WTC11 (cell line): ENCODE results near the gene GNAI3. TPM values are rescaled to one million over a fixed set of nuclear protein-coding genes. Genes with fewer than 3 reads are reported as not detected.

Source experiments
- ATAC-seq: fragments of 200-7000 bp; cut with Tn5 transposase; 2 replicates; pipeline ENCODE4 v1.10.0; 2021; ENCODE audit warnings: mild to moderate bottlenecking, moderate library complexity
- CTCF ChIA-PET: fragments of 300-600 bp; sonication (Branson Sonifier 250); formaldehyde crosslinking; loops from one replicate; lab custom pipeline; 2021; ENCODE audit warnings: antibody characterized with exemption; lab: Charles Lee
- POLR2A ChIA-PET: fragments of 350-600 bp; sonication (Branson Sonifier 250); formaldehyde crosslinking; loops from one replicate; lab custom pipeline; 2021; ENCODE audit warnings: antibody characterized with exemption; lab: Charles Lee
- DNase-seq: peaks from one replicate; pipeline ENCODE4 v3.0.0; 2021; ENCODE audit warnings: low spot score
- H3K27ac Mint-ChIP-seq: 2 replicates; pipeline ENCODE4 v1.8.0; 2021; ENCODE audit warnings: mixed read lengths
- H3K27me3 Mint-ChIP-seq: 2 replicates; pipeline ENCODE4 v1.8.0; 2021; ENCODE audit warnings: low read depth, mild to moderate bottlenecking, moderate library complexity, mixed read lengths
- H3K36me3 Mint-ChIP-seq: 2 replicates; pipeline ENCODE4 v1.8.0; 2021; ENCODE audit warnings: mixed read lengths
- H3K4me1 Mint-ChIP-seq: 2 replicates; pipeline ENCODE4 v1.8.0; 2022; ENCODE audit warnings: mixed read lengths
- H3K4me3 Mint-ChIP-seq: 2 replicates; pipeline ENCODE4 v1.8.0; 2021; ENCODE audit warnings: mild to moderate bottlenecking, moderate library complexity, mixed read lengths
- H3K9me3 Mint-ChIP-seq: 2 replicates; pipeline ENCODE4 v1.8.0; 2021; ENCODE audit warnings: mixed read lengths
- ESRRA ChIP-seq: sonication (generic); formaldehyde crosslinking; IDR thresholded peaks from 2 replicates; pipeline ENCODE4 v1.8.1; 2022; ENCODE audit warnings: mild to moderate bottlenecking, missing genetic modification reagents, borderline replicate concordance
- FOXJ3 ChIP-seq: sonication (generic); formaldehyde crosslinking; IDR thresholded peaks from 2 replicates; pipeline ENCODE4 v1.9.0; 2021; ENCODE audit warnings: missing genetic modification reagents, mild to moderate bottlenecking, borderline replicate concordance
- KAT7 ChIP-seq: sonication (generic); formaldehyde crosslinking; IDR thresholded peaks from 2 replicates; pipeline ENCODE4 v1.8.1; 2023; ENCODE audit warnings: missing genetic modification reagents, mild to moderate bottlenecking, borderline replicate concordance
- OVOL2 ChIP-seq: fragments of 250-450 bp; sonication (Bioruptor Pico); IDR thresholded peaks from 2 replicates; pipeline ENCODE4 v1.9.0; 2021; ENCODE audit warnings: mild to moderate bottlenecking, borderline replicate concordance
- ZBTB21 ChIP-seq: sonication (generic); formaldehyde crosslinking; IDR thresholded peaks from 2 replicates; pipeline ENCODE4 v1.8.1; 2023; ENCODE audit warnings: mild to moderate bottlenecking, missing genetic modification reagents, borderline replicate concordance
- ZNF219 ChIP-seq: sonication (generic); formaldehyde crosslinking; IDR thresholded peaks from 2 replicates; pipeline ENCODE4 v1.8.0; 2023; ENCODE audit warnings: missing genetic modification reagents, mild to moderate bottlenecking, borderline replicate concordance
- ZNF671 ChIP-seq: fragments of 250-450 bp; sonication (Bioruptor Pico); IDR thresholded peaks from 2 replicates; pipeline ENCODE4 v1.8.0; 2021; ENCODE audit warnings: mild to moderate bottlenecking
- total RNA-seq: library from RNA; stranded (reverse); gene quantifications from 3 replicates; pipeline ENCODE4 v1.2.3, GENCODE V29; 2021
- TF ChIP-seq, protein P1 (sequence below): sonication (generic); formaldehyde crosslinking; IDR thresholded peaks from 2 replicates; pipeline ENCODE4 v1.8.0; 2023; ENCODE audit warnings: mild to moderate bottlenecking, missing genetic modification reagents
- TF ChIP-seq, protein P2 (sequence below): sonication (generic); formaldehyde crosslinking; IDR thresholded peaks from 2 replicates; pipeline ENCODE4 v1.8.0; 2022; ENCODE audit warnings: mild to moderate bottlenecking, missing genetic modification reagents
- TF ChIP-seq, protein P3 (sequence below): sonication (generic); formaldehyde crosslinking; IDR thresholded peaks from 2 replicates; pipeline ENCODE4 v1.8.0; 2022; ENCODE audit warnings: mild to moderate bottlenecking, missing genetic modification reagents
- TF ChIP-seq, protein P4 (sequence below): fragments of 250-450 bp; sonication (Bioruptor Pico); IDR thresholded peaks from 2 replicates; pipeline ENCODE4 v1.9.0; 2021; ENCODE audit warnings: mild to moderate bottlenecking
- TF ChIP-seq, protein P5 (sequence below): fragments of 250-450 bp; sonication (Bioruptor Pico); IDR thresholded peaks from 2 replicates; pipeline ENCODE4 v1.9.0; 2021; ENCODE audit warnings: mild to moderate bottlenecking, borderline replicate concordance
- TF ChIP-seq, protein P6 (sequence below): fragments of 250-450 bp; sonication (Bioruptor Pico); IDR thresholded peaks from 2 replicates; pipeline ENCODE4 v2.1.2; 2022; ENCODE audit warnings: mild to moderate bottlenecking, moderate library complexity
- TF ChIP-seq, protein P7 (sequence below): sonication (generic); formaldehyde crosslinking; conservative IDR thresholded peaks from 2 replicates; pipeline ENCODE4 v1.8.1; 2022; ENCODE audit warnings: mild to moderate bottlenecking, missing genetic modification reagents
- TF ChIP-seq, protein P8 (sequence below): sonication (generic); formaldehyde crosslinking; IDR thresholded peaks from 2 replicates; pipeline ENCODE4 v1.8.1; 2023; ENCODE audit warnings: mild to moderate bottlenecking, missing genetic modification reagents, moderate library complexity

GNAI3 gene
- total RNA-seq, 1 experiment from 2014 or later, result 7.2 TPM

DNA sequence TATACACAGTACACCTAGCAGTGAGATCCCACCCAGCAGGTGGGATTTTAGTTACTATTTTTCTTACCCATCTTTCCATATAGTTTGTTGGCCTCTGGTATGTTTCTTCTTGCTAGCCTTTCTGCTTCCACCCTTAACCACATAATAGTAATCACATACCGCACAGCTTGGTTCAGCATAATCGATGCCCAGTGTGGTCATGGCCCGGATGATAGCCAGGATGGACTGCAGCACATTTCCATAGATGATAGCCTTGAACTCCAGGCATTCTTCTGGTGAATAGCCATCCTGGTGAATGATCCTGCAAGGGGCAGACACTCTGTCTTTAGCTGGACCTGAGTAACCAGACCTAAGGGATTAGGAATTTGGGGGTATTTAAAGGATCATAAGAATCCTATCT, 61.5 kb downstream of the GNAI3 start (continued):
- TF ChIP-seq, protein P1, sequence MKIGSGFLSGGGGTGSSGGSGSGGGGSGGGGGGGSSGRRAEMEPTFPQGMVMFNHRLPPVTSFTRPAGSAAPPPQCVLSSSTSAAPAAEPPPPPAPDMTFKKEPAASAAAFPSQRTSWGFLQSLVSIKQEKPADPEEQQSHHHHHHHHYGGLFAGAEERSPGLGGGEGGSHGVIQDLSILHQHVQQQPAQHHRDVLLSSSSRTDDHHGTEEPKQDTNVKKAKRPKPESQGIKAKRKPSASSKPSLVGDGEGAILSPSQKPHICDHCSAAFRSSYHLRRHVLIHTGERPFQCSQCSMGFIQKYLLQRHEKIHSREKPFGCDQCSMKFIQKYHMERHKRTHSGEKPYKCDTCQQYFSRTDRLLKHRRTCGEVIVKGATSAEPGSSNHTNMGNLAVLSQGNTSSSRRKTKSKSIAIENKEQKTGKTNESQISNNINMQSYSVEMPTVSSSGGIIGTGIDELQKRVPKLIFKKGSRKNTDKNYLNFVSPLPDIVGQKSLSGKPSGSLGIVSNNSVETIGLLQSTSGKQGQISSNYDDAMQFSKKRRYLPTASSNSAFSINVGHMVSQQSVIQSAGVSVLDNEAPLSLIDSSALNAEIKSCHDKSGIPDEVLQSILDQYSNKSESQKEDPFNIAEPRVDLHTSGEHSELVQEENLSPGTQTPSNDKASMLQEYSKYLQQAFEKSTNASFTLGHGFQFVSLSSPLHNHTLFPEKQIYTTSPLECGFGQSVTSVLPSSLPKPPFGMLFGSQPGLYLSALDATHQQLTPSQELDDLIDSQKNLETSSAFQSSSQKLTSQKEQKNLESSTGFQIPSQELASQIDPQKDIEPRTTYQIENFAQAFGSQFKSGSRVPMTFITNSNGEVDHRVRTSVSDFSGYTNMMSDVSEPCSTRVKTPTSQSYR (CRISPR knock-in tag), result no peak
- TF ChIP-seq, protein P2, sequence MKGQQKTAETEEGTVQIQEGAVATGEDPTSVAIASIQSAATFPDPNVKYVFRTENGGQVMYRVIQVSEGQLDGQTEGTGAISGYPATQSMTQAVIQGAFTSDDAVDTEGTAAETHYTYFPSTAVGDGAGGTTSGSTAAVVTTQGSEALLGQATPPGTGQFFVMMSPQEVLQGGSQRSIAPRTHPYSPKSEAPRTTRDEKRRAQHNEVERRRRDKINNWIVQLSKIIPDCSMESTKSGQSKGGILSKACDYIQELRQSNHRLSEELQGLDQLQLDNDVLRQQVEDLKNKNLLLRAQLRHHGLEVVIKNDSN, result no peak

DNA sequence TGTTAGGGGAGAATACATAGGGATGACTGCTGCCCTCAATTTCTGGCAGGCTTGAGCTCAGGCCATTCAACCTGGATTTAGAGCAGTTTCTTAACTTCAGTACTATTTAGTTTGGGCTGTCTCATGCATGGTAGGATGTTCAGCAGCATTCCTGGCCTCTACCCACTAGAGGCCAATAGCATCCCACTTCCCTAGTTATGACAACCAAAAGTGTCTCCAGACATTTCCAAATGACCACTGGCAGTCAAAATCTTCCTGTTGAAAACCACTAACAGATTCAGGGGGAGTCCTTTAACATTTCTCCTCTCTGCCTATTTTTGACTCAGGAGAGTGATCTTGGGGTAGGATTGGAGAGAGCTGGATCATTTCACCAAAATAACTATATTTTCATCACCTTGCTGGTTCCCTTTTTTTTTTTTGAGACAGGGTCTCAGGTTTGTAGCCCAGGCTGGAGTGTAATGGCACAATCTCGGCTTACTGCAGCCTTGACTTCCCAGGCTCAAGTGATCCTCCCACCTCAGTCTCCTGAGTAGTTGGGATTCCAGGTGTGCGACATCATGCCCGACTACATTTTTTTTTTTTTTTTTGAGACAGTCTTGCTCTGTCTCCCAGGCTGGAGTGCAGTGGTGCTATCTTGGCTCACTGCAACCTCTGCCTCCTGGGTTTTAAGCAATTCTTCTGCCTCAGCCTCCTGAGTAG, 62.3 kb downstream of the GNAI3 start:
- DNase-seq (no peak), ATAC-seq (peak; percentile 46; the same call in 1 of the 2 replicates)
- H3K4me3 Mint-ChIP-seq, result no peak overlapping the region
- TF ChIP-seq, protein P3, sequence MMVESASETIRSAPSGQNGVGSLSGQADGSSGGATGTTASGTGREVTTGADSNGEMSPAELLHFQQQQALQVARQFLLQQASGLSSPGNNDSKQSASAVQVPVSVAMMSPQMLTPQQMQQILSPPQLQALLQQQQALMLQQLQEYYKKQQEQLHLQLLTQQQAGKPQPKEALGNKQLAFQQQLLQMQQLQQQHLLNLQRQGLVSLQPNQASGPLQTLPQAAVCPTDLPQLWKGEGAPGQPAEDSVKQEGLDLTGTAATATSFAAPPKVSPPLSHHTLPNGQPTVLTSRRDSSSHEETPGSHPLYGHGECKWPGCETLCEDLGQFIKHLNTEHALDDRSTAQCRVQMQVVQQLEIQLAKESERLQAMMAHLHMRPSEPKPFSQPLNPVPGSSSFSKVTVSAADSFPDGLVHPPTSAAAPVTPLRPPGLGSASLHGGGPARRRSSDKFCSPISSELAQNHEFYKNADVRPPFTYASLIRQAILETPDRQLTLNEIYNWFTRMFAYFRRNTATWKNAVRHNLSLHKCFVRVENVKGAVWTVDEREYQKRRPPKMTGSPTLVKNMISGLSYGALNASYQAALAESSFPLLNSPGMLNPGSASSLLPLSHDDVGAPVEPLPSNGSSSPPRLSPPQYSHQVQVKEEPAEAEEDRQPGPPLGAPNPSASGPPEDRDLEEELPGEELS (CRISPR knock-in tag), result no peak
- no peaks in the 10 kb centered on the region for H3K36me3 Mint-ChIP-seq
- no peaks in the 10 kb centered on the region for H3K27me3 Mint-ChIP-seq
- no peaks in the 10 kb centered on the region for H3K9me3 Mint-ChIP-seq
- H3K4me1 Mint-ChIP-seq, result peaks cover 27% of the 10 kb centered on the region
- no peak overlapping the region for H3K27ac Mint-ChIP-seq
- POLR2A ChIA-PET, result no interaction called here
- CTCF ChIA-PET, result interaction anchor here (2.5 to 2.8 kb wide), 2 partner anchors 20 to 65 kb away, joined by 9 to 10 read pairs; no protein-coding TSS in a partner anchor

DNA sequence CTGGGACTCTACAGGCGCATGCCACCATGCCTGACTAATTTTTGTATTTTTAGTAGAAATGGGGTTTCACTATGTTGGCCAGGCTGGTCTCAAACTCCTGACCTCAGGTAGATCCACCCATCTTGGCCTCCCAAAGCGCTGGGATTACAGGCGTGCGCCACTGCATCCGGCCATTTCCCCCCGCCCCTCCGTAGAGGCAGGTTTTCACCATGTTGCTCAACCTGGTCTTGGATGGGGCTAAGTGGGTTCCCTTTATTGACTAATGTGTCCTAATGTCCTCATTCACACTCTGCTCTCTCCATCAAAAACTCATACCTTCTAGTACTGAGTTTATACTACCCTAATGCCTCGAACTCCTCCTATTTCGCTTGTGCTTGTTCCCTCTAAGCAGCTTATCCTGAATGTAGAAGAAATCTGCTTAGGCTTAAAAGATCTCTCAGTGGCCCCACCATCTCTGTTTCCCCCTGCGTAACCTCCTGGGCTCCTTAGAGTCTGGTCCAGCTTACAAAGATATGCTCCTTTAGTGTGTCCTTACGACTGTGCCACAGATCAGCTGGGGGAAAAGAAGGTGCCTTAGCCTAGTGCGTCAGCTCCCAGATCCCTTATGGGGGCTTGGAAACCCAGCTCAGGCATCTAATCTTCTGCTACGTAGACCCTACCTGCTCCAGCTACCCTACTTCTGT, 63.0 kb downstream of the GNAI3 start:
- POLR2A ChIA-PET, result no interaction called here
- no peak for ATAC-seq
- TF ChIP-seq ZNF219 (CRISPR knock-in tag), result no peak
- TF ChIP-seq FOXJ3, result no peak
- TF ChIP-seq ZNF671, result no peak
- TF ChIP-seq, protein P4, sequence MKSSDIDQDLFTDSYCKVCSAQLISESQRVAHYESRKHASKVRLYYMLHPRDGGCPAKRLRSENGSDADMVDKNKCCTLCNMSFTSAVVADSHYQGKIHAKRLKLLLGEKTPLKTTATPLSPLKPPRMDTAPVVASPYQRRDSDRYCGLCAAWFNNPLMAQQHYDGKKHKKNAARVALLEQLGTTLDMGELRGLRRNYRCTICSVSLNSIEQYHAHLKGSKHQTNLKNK, result no peak
- TF ChIP-seq, protein P5, sequence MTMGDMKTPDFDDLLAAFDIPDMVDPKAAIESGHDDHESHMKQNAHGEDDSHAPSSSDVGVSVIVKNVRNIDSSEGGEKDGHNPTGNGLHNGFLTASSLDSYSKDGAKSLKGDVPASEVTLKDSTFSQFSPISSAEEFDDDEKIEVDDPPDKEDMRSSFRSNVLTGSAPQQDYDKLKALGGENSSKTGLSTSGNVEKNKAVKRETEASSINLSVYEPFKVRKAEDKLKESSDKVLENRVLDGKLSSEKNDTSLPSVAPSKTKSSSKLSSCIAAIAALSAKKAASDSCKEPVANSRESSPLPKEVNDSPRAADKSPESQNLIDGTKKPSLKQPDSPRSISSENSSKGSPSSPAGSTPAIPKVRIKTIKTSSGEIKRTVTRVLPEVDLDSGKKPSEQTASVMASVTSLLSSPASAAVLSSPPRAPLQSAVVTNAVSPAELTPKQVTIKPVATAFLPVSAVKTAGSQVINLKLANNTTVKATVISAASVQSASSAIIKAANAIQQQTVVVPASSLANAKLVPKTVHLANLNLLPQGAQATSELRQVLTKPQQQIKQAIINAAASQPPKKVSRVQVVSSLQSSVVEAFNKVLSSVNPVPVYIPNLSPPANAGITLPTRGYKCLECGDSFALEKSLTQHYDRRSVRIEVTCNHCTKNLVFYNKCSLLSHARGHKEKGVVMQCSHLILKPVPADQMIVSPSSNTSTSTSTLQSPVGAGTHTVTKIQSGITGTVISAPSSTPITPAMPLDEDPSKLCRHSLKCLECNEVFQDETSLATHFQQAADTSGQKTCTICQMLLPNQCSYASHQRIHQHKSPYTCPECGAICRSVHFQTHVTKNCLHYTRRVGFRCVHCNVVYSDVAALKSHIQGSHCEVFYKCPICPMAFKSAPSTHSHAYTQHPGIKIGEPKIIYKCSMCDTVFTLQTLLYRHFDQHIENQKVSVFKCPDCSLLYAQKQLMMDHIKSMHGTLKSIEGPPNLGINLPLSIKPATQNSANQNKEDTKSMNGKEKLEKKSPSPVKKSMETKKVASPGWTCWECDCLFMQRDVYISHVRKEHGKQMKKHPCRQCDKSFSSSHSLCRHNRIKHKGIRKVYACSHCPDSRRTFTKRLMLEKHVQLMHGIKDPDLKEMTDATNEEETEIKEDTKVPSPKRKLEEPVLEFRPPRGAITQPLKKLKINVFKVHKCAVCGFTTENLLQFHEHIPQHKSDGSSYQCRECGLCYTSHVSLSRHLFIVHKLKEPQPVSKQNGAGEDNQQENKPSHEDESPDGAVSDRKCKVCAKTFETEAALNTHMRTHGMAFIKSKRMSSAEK (CRISPR knock-in tag), result no peak
- TF ChIP-seq, protein P6, sequence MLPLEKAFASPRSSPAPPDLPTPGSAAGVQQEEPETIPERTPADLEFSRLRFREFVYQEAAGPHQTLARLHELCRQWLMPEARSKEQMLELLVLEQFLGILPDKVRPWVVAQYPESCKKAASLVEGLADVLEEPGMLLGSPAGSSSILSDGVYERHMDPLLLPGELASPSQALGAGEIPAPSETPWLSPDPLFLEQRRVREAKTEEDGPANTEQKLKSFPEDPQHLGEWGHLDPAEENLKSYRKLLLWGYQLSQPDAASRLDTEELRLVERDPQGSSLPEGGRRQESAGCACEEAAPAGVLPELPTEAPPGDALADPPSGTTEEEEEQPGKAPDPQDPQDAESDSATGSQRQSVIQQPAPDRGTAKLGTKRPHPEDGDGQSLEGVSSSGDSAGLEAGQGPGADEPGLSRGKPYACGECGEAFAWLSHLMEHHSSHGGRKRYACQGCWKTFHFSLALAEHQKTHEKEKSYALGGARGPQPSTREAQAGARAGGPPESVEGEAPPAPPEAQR (CRISPR knock-in tag), result no peak
- TF ChIP-seq ZBTB21 (CRISPR knock-in tag), result no peak
- TF ChIP-seq, protein P2, result no peak
- TF ChIP-seq, protein P7, sequence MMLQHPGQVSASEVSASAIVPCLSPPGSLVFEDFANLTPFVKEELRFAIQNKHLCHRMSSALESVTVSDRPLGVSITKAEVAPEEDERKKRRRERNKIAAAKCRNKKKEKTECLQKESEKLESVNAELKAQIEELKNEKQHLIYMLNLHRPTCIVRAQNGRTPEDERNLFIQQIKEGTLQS, result no peak
- TF ChIP-seq, protein P8, sequence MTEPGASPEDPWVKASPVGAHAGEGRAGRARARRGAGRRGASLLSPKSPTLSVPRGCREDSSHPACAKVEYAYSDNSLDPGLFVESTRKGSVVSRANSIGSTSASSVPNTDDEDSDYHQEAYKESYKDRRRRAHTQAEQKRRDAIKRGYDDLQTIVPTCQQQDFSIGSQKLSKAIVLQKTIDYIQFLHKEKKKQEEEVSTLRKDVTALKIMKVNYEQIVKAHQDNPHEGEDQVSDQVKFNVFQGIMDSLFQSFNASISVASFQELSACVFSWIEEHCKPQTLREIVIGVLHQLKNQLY, result no peak
- no peak for TF ChIP-seq OVOL2 (CRISPR knock-in tag)
- no peak for TF ChIP-seq ESRRA (CRISPR knock-in tag)
- no peak for TF ChIP-seq KAT7 (CRISPR knock-in tag)

More for the DNA sequence above, 63.0 kb downstream of the GNAI3 start:
- no peak overlapping the region for H3K4me3 Mint-ChIP-seq
- no peaks in the 10 kb centered on the region for H3K27me3 Mint-ChIP-seq
- no peaks in the 10 kb centered on the region for H3K9me3 Mint-ChIP-seq
- no peaks in the 10 kb centered on the region for H3K36me3 Mint-ChIP-seq
- no peak overlapping the region for H3K27ac Mint-ChIP-seq
- CTCF ChIA-PET, result interaction anchor here (0.5 to 3.9 kb wide), 3 partner anchors 19 to 129 kb away, joined by 3 to 24 read pairs (median 10); no protein-coding TSS in a partner anchor
- H3K4me1 Mint-ChIP-seq, result peaks cover 28% of the 10 kb centered on the region
- DNase-seq, result no peak
